GM23248 (cell line): ENCODE measurements around the gene RAP2C. TPM values are rescaled to one million over a fixed set of nuclear protein-coding genes. Genes with fewer than 3 reads are reported as not detected.

Source experiments
- DNase-seq: peaks from one replicate; pipeline ENCODE4 v3.0.0-alpha.2; 2015
- H2AFZ ChIP-seq: fragments of 200-600 bp; sonication (generic); 2 replicates; pipeline ENCODE4 v1.6.1; 2016; ENCODE audit warnings: antibody characterized with exemption
- H3F3A ChIP-seq: fragments of 200-600 bp; sonication (generic); 2 replicates; pipeline ENCODE4 v1.6.1; 2016; ENCODE audit warnings: mild to moderate bottlenecking, antibody characterized with exemption, mixed run types; ENCODE audit not compliant: insufficient read depth
- H3K27ac ChIP-seq: fragments of 200-600 bp; sonication (generic); 2 replicates; pipeline ENCODE4 v1.5.1; 2016; ENCODE audit warnings: mild to moderate bottlenecking
- H3K27me3 ChIP-seq: fragments of 200-600 bp; sonication (generic); replicated peaks from 2 replicates; pipeline ENCODE4 v1.6.1; 2016; ENCODE audit warnings: mild to moderate bottlenecking; ENCODE audit not compliant: insufficient read depth
- H3K36me3 ChIP-seq: fragments of 200-600 bp; sonication (generic); 2 replicates; pipeline ENCODE4 v1.6.1; 2016; ENCODE audit warnings: low read depth, mild to moderate bottlenecking
- H3K4me1 ChIP-seq: fragments of 200-600 bp; sonication (generic); 2 replicates; pipeline ENCODE4 v1.6.1; 2016; ENCODE audit warnings: mild to moderate bottlenecking; ENCODE audit not compliant: insufficient read depth
- H3K4me2 ChIP-seq: fragments of 200-600 bp; sonication (generic); one replicate; pipeline ENCODE4 v1.6.1; 2016; ENCODE audit warnings: mild to moderate bottlenecking; ENCODE audit not compliant: unreplicated experiment
- H3K4me3 ChIP-seq: fragments of 200-600 bp; sonication (generic); 2 replicates; pipeline ENCODE4 v1.5.1; 2016; ENCODE audit warnings: mild to moderate bottlenecking
- H3K79me2 ChIP-seq: fragments of 200-600 bp; sonication (generic); 2 replicates; pipeline ENCODE4 v1.6.1; 2016; ENCODE audit warnings: mild to moderate bottlenecking; ENCODE audit not compliant: insufficient read depth
- H3K9ac ChIP-seq: fragments of 200-600 bp; sonication (generic); 2 replicates; pipeline ENCODE4 v1.6.1; 2016; ENCODE audit warnings: mild to moderate bottlenecking
- H3K9me2 ChIP-seq: fragments of 200-600 bp; sonication (generic); 2 replicates; pipeline ENCODE4 v1.6.1; 2016; ENCODE audit warnings: mixed run types, mild to moderate bottlenecking, moderate library complexity; ENCODE audit not compliant: insufficient read depth
- H3K9me3 ChIP-seq: fragments of 200-600 bp; sonication (generic); one replicate; pipeline ENCODE4 v1.6.1; 2017; ENCODE audit warnings: low read depth
- H4K20me1 ChIP-seq: fragments of 200-600 bp; sonication (generic); 2 replicates; pipeline ENCODE4 v1.6.0; 2016; ENCODE audit not compliant: insufficient read depth
- EZH2 ChIP-seq: fragments of 200-600 bp; sonication (generic); IDR thresholded peaks from 2 replicates; pipeline ENCODE4 v1.6.1; 2018; ENCODE audit warnings: antibody characterized with exemption, mild to moderate bottlenecking; ENCODE audit not compliant: insufficient read depth, poor library complexity, severe bottlenecking
- EZH2phosphoT487 ChIP-seq: fragments of 200-600 bp; sonication (generic); IDR thresholded peaks from 2 replicates; pipeline ENCODE4 v1.6.1; 2018; ENCODE audit warnings: antibody characterized with exemption, moderate library complexity, mild to moderate bottlenecking, low read depth; ENCODE audit not compliant: insufficient read depth
- WGBS, 2 experiments: methylation state at CpG; one replicate each; pipeline ENCODE4 v1.1.6; 2015 to 2017; ENCODE audit warnings: low lambda C conversion rate in 2 of 2, low coverage in 1 of 2; ENCODE audit errors: missing lambda C conversion rate in 2 of 2; 5-methylcytosine and 5-hydroxymethylcytosine counted together
- in situ Hi-C: fragments of 300-500 bp; cut with MboI; formaldehyde crosslinking; loops from 2 replicates; pipeline ENCODE4 v1.15.0; 2020
- polyA plus RNA-seq: library from polyadenylated mRNA; unstranded; fragments of >200 nt; fragmentation: Nextera tagmentation; extraction: Ambion mirVana; gene quantifications from 2 replicates; pipeline ENCODE4 v1.2.1, GENCODE V29; 2016
- total RNA-seq: library from RNA; depleted of rRNA; stranded (reverse); fragments of >200 nt; shearing (Covaris generic); gene quantifications from 2 replicates; pipeline ENCODE4 v1.2.3, GENCODE V29; 2014

Gene RAP2C
- total and polyA plus RNA-seq, 2 experiments from 2014 or later, result 15.7 to 21.2 TPM

- 94 to 99% methylated on average over 6 of the region's 6 CpGs for WGBS, 2 experiments
Measured at GRCh38 chrX:132199941-132200340, 19.3 kb downstream of the RAP2C start.

DNA sequence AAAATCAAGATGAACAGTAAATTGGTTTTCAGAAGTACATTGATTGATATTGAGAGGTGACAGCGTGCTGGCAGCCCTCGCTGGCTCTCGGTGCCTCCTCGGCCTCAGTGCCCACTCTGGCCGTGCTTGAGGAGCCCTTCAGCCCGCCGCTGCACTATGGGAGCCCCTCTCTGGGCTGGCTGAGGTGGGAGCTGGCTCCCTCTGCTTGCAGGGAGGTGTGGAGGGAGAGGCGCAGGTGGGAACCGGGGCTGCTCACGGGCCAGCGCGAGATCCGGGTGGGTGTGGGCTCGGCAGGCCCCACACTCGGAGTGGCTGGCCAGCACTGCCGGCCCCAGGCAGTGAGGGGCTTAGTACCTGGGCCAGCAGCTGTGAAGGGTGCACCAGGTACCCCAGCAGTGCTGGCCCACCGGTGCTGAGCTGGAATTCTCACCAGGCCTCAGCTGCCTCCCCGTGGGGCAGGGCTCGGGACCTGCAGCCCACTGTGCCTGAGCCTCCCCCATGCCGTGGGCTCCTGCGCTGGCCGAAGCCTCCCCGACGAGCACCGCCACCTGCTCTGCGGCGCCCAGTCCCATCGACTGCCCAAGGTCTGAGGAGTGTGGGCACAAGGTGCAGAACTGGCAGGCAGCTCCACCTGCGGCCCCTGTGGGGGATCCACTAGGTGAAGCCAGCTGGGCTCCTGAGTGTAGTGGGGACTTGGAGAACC, 25.2 kb downstream of the RAP2C start:
- H4K20me1 ChIP-seq, result no peaks in the 10 kb centered on the region
- no peaks in the 10 kb centered on the region for H3K4me1 ChIP-seq
- H3K4me2 ChIP-seq, result no peak overlapping the region
- no peak overlapping the region for H3K4me3 ChIP-seq
- no peak overlapping the region for H3K9ac ChIP-seq
- H3K27ac ChIP-seq, result no peak overlapping the region
- no peaks in the 10 kb centered on the region for H3K27me3 ChIP-seq
- H3F3A ChIP-seq, result no peaks in the 10 kb centered on the region
- no peaks in the 10 kb centered on the region for H3K9me3 ChIP-seq
- no peaks in the 10 kb centered on the region for H3K36me3 ChIP-seq
- TF ChIP-seq EZH2phosphoT487, result no peak
- TF ChIP-seq EZH2, result no peak
- no peak overlapping the region for H2AFZ ChIP-seq
- H3K9me2 ChIP-seq, result no peaks in the 10 kb centered on the region
- no peaks in the 10 kb centered on the region for H3K79me2 ChIP-seq
- in situ Hi-C loops, result no loop called here
- DNase-seq, result no peak
- WGBS, 2 experiments, result 88 to 92% methylated on average over 7 to 25 of the region's 29 CpGs

More at GRCh38 chrX:132199941-132200340, 19.3 kb downstream of the RAP2C start:
- Histone ChIP-seq H3K9ac (no peak overlapping the region), H3K4me2 (no peak overlapping the region), H3K9me2 (no peaks in the 10 kb centered on the region), H3K36me3 (0 out of 2 replicates have a peak, but pooled peaks cover 5% of the 10 kb centered on the region), H4K20me1 (no peaks in the 10 kb centered on the region), H3F3A (no peaks in the 10 kb centered on the region), H3K27me3 (no peaks in the 10 kb centered on the region), H3K79me2 (no peaks in the 10 kb centered on the region; the same call in 1 of the 2 replicates), H3K4me1 (no peaks in the 10 kb centered on the region), H3K9me3 (no peaks in the 10 kb centered on the region), H3K4me3 (no peak overlapping the region), H2AFZ (no peak overlapping the region), H3K27ac (no peak overlapping the region)
- TF ChIP-seq EZH2, result no peak
- TF ChIP-seq EZH2phosphoT487, result no peak
- in situ Hi-C loops, result no loop called here
- no peak for DNase-seq

GRCh38 chrX:132191938-132192337, 27.3 kb downstream of the RAP2C start:
- no peaks in the 10 kb centered on the region for H3K9me2 ChIP-seq
- H4K20me1 ChIP-seq, result no peaks in the 10 kb centered on the region
- DNase-seq, result no peak
- in situ Hi-C loops, result no loop called here
- H3K4me3 ChIP-seq, result no peak overlapping the region
- H3F3A ChIP-seq, result no peaks in the 10 kb centered on the region
- H3K4me2 ChIP-seq, result no peak overlapping the region
- TF ChIP-seq EZH2phosphoT487, result no peak
- TF ChIP-seq EZH2, result no peak
- no peaks in the 10 kb centered on the region for H3K27me3 ChIP-seq
- H3K9me3 ChIP-seq, result no peaks in the 10 kb centered on the region
- H3K79me2 ChIP-seq, result no peaks in the 10 kb centered on the region
- no peaks in the 10 kb centered on the region for H3K4me1 ChIP-seq
- H3K9ac ChIP-seq, result no peak overlapping the region
- WGBS, 2 experiments, result 86 to 89% methylated on average over 1 of the region's 1 CpG
- no peak overlapping the region for H2AFZ ChIP-seq
- no peak overlapping the region for H3K27ac ChIP-seq
- H3K36me3 ChIP-seq, result no peaks in the 10 kb centered on the region

- Histone ChIP-seq H3K27me3 (no peaks in the 10 kb centered on the region), H3K4me2 (no peak overlapping the region), H2AFZ (no peak overlapping the region), H4K20me1 (no peaks in the 10 kb centered on the region), H3K36me3 (no peaks in the 10 kb centered on the region), H3K79me2 (no peaks in the 10 kb centered on the region), H3K27ac (no peak overlapping the region), H3K4me1 (no peaks in the 10 kb centered on the region), H3K9me2 (no peaks in the 10 kb centered on the region), H3K9ac (no peak overlapping the region), H3K9me3 (no peaks in the 10 kb centered on the region), H3F3A (no peaks in the 10 kb centered on the region), H3K4me3 (no peak overlapping the region)
- WGBS, 2 experiments, result 53 to 57% methylated on average over 3 of the region's 3 CpGs
- in situ Hi-C loops, result no loop called here
- DNase-seq, result no peak
- TF ChIP-seq EZH2phosphoT487 (no peak), EZH2 (no peak)
Measured at GRCh38 chrX:132188175-132188574, 31.1 kb downstream of the RAP2C start.
